Activated CD8-positive, alpha-beta memory T cell treated with anti-CD3 and anti-CD28 coated beads for 36 hours (primary cell): ENCODE data around the gene FCSK. TPM values are rescaled to one million over a fixed set of nuclear protein-coding genes. Genes with fewer than 3 reads are reported as not detected.

ENCODE experiments used
- CTCF ChIA-PET: fragments of 350-600 bp; sonication (Branson Sonifier 250); formaldehyde crosslinking; loops from one replicate; lab custom pipeline; 2021; ENCODE audit warnings: antibody characterized with exemption; lab: Charles Lee
- POLR2A ChIA-PET: fragments of 350-600 bp; sonication (Branson Sonifier 250); formaldehyde crosslinking; loops from one replicate; lab custom pipeline; 2021; ENCODE audit warnings: antibody characterized with exemption; lab: Charles Lee
- total RNA-seq, 2 experiments: library from RNA; stranded (reverse); gene quantifications; one replicate each; pipeline ENCODE4 v1.2.3, GENCODE V29; 2021

The FCSK gene
- total RNA-seq, 2 experiments from 2014 or later: 14.5 TPM

DNA sequence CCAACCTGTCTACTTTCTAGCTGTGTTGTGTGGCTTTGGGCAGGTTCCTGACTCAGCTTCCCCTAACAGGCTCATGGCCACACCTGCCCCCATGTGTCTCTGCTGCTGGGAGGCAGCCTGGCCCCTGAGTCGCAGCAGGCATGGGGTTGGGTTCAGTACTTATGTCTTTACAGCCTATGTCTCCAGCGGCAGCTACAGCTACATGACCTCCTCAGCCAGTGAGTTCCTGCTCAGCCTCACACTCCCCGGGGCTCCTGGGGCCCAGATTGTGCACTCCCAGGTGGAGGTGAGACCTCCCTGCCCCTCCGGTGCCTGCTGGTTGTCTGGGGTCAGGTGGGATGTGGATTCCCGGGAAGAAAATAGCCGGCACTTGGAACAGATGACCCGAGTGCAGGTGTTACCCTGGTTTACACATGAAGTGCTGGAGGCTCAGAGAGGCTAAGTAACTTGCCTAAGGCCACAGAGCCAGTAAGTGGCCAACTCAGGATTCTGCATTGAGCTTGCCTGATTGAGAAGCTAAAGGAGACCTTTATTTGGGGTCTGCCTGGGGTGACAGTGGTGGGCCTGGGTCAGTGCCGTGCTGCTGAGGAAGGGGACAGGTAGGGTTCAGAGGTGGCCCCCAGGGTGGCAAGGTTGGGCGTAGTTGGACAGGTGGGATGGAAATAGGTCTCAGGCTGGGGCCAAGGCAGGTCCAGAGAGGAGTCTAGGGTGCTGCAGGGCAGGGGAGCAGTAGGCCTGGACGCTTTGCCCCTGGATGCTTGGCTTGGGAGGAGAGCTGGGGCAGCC lies 15.9 kb downstream of the FCSK start:
- CTCF ChIA-PET: no interaction called here
- POLR2A ChIA-PET: interaction anchor here (0.5 to 0.6 kb wide), 2 partner anchors 36 to 71 kb away, joined by 3 read pairs; no protein-coding TSS in a partner anchor

- ChIA-PET POLR2A (no interaction called here), CTCF (interaction anchor here (1.7 kb wide), 1 partner anchor 13 kb away, joined by 5 read pairs; no protein-coding TSS in a partner anchor)
These were observed 16.5 kb downstream of the FCSK start for GRCh38 chr16:70470927-70471341.

GRCh38 chr16:70472786-70473433 lies 18.5 kb downstream of the FCSK start:
- CTCF ChIA-PET: interaction anchor here (1.7 kb wide), 1 partner anchor 11 kb away, joined by 5 read pairs; no protein-coding TSS in a partner anchor
- POLR2A ChIA-PET: no interaction called here

- CTCF ChIA-PET: interaction anchor here (1.0 to 1.4 kb wide), 2 partner anchors 18 to 22 kb away, joined by 3 read pairs; no protein-coding TSS in a partner anchor
These were observed 19.3 kb downstream of the FCSK start for GRCh38 chr16:70473446-70474319.

GRCh38 chr16:70474320-70475053 lies 20.1 kb downstream of the FCSK start:
- ChIA-PET POLR2A (no interaction called here), CTCF (interaction anchor here (0.6 to 1.4 kb wide), 3 partner anchors 19 to 65 kb away, joined by 3 read pairs; no protein-coding TSS in a partner anchor)

More at GRCh38 chr16:70473446-70474319, 19.3 kb downstream of the FCSK start:
- POLR2A ChIA-PET: no interaction called here

- ChIA-PET POLR2A (no interaction called here), CTCF (interaction anchor here (0.6 to 1.4 kb wide), 2 partner anchors 20 to 66 kb away, joined by 3 read pairs; no protein-coding TSS in a partner anchor)
These were observed 20.9 kb downstream of the FCSK start for GRCh38 chr16:70475054-70475871.

DNA sequence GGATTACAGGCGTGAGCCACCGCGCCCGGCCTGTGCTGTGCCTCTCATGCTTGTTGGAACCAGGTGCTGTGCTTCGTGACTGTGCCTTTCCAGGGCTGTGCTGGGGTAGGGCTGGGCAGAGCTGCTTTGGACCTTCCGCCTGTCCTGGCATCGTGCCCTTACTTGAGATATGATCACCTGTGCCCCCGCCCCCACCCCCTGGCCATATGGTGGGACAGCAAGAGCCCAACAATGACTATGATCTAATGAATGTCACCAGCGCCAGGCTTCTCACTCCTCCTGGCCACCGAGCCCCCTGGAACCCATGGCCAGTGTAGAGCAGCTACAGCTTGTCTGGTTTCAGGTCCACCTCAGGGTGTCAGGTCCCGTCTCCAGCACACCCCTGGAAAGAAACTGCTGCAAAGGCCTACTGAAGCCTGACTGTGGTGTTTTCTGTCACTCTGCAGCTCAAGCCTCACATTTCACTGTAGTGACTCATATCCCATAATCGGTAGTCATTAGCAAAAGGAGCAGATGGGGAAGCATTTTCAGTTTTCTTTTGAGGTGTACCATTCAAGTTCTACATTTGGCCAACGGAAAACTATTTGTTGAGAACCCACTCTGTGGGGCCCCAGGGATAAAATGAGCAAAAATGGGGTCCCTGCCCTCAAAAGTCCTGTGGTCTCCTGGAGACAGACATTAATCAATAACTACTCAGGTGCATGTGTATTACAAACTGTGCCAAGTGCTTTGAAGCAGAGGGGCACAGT lies 22.1 kb downstream of the FCSK start:
- ChIA-PET POLR2A (interaction anchor here (0.6 to 1.2 kb wide), 5 partner anchors 46 to 228 kb away, joined by 3 to 6 read pairs (median 5); partner anchors contain the start of gene COG4), CTCF (interaction anchor here (0.7 to 2.8 kb wide), 3 partner anchors 20 to 48 kb away, joined by 3 to 9 read pairs (median 4); partner anchors contain the start of gene ST3GAL2)

- ChIA-PET POLR2A (interaction anchor here (0.6 kb wide), 1 partner anchor 185 kb away, joined by 3 read pairs; no protein-coding TSS in a partner anchor), CTCF (interaction anchor here (0.5 to 2.8 kb wide), 2 partner anchors 13 to 40 kb away, joined by 6 to 9 read pairs; partner anchors contain the start of gene ST3GAL2)
These were observed 23.8 kb downstream of the FCSK start for GRCh38 chr16:70478169-70478568.

GRCh38 chr16:70478912-70479341 lies 24.5 kb downstream of the FCSK start:
- POLR2A ChIA-PET: no interaction called here
- CTCF ChIA-PET: interaction anchor here (2.8 kb wide), 1 partner anchor 40 kb away, joined by 9 read pairs; the partner anchor contains the start of gene ST3GAL2

- POLR2A ChIA-PET: interaction anchor here (0.6 kb wide), 1 partner anchor 97 kb away, joined by 3 read pairs; no protein-coding TSS in a partner anchor
- CTCF ChIA-PET: no interaction called here
These were observed 26.0 kb downstream of the FCSK start for GRCh38 chr16:70480127-70481105.

- ChIA-PET CTCF (no interaction called here), POLR2A (no interaction called here)
These were observed 27.6 kb downstream of the FCSK start for GRCh38 chr16:70481929-70482536.

DNA sequence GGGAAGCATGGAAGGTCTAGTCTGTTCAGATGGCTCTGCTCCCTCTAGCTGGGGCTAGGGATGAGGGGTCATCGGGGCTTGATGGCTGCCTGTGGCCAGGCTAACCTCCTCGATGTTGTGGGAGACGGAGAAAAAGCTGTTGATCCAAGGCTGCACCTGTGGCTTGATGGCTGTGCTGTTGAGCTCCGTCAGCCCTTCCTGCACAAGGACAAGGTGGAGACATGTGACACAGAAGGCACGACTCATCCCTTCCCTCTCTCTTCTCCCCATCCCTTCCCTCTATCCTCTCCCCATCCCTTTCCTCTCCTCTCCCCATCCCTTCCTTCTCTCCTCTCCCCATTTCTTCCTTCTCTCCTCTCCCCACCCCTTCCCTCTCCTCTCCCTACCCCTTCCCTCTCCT lies 28.2 kb downstream of the FCSK start:
- ChIA-PET POLR2A (no interaction called here), CTCF (no interaction called here)

DNA sequence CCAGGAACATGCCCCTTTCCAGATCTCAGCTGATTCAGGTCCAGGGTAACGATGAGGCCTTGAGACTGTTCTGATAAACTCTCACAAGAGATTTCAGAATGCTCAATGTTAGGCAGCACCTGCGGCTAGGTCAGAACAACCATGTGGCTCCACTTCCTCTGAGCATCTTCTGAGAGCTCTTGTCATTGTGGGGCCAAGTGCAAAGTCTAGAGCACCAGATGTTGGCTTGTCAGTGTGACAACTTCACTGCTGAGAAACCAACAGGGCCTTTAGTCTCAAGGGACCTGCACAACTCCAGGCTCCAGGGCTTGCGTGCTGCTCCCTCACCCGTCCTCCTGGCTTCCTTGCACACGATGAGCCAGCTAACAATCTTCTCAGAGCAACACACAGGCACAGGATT lies 29.0 kb downstream of the FCSK start:
- ChIA-PET CTCF (interaction anchor here (1.0 kb wide), 1 partner anchor 12 kb away, joined by 5 read pairs; no protein-coding TSS in a partner anchor), POLR2A (no interaction called here)

DNA sequence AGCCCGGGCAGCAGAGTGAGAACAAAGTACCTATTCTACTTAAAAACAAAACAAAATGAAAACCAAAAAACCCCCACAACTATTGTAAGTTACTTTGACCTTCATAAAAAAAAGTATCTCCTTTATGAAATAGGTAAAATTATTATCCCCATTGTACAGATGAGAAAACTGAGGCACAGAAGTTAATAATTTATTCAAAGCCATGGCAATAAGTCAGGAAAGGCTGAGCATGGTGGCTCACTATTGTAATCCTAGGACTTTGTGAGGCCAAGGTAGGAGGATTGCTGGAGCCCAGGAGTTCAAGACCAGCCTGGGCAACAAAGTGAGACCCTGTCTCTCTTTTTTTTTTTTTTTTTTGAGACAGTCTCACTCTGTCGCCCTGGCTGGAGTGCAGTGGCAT lies 30.5 kb downstream of the FCSK start:
- ChIA-PET POLR2A (interaction anchor here (0.6 kb wide), 1 partner anchor 125 kb away, joined by 4 read pairs; no protein-coding TSS in a partner anchor), CTCF (interaction anchor here (0.6 kb wide), 1 partner anchor 105 kb away, joined by 4 read pairs; no protein-coding TSS in a partner anchor)

DNA sequence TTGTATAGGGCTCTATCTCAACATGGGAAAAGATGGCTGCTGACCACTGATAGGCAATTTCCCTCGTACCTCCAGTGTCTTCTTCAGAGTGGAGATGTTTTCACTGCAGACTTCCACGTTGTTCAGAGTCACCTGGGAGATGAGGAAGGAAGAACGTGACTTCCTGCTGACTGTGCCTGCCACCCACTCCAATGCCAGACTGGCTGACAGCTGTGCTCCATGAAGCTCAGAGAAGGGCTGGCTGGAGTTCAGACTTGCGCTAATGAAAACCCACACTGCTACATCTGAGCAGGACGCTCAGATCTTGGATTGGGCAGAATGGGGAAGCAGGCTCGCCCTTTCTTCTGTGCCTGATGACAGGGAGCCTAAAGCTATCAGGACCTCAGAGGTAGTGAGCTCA lies 35.9 kb downstream of the FCSK start:
- CTCF ChIA-PET: no interaction called here
- POLR2A ChIA-PET: no interaction called here
